ENCODE measurements around the gene SH3RF3.

SH3RF3 gene

DNA sequence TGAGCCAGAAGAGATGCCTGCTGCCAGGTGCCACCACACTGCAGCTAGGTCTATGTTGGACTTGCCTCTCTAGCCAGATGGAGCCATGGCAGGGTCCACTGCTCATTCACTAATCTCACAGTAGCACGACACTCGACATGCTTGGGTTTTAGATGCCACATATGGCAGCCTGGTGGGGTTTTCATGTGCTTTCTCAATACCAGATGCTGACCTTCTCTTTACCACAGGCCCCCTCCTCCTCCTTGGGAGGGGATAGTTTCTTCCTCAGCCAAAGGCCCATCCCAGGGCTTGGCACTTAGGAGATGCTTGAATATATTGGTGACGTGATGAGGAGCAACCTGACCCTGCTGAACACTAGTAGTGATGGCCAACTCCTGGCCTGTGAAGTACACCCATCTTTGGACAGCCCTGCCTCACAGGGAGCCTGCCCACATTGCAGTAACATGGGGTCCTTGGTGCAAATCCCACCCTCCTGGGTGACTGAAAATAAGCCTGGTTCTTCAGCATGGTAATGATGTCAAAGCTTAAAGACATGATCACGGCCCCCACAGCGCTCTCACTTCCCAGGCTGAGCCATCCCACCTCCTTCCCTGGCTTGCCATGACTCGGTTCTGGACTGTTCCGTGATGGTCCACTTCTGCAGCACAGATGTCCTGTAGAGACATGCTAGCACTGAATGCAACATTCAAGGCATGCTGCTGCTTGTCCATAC lies 227.5 kb downstream of the SH3RF3 start:
- DNase-seq, result no peak

DNA sequence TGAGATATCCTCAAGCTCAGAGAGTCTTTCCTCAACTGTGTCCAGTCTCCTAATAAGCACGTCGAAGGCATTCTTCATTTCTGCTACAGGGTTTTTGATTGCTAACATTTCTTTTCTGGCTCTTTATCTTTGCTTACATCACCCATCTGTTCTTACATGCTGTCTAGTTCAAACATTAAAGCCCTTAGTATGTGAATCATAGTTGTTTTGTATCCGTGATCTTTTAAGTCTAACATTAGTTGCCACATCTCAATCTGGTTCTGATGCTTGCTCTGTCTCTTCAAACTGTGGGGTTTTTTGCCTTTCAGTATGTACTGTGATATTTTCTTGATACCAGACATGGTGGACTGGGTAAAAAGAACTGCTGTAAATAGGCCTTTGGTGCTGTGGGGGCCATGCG lies 235.2 kb downstream of the SH3RF3 start:
- DNase-seq, result no peak

DNA sequence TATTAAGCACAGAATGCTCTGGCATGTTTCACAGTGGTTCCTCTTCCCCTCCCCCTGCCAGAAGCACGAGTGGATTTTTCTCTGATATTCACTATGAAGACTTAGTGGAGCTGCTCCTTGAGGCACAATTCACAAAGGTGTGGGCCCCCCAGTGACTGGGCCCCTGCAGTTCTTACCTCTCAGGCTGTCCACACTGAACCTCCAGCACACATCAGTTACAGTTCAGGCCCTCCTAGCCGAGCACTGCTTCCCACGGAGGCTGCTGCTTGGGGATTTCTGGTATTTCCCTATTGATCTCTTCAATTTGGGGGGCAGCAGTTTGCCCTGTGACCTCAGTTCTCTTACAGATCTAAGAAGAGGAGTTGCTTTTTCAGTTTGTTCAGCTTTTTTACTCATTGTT lies 236.1 kb downstream of the SH3RF3 start:
- DNase-seq, result no peak

DNA sequence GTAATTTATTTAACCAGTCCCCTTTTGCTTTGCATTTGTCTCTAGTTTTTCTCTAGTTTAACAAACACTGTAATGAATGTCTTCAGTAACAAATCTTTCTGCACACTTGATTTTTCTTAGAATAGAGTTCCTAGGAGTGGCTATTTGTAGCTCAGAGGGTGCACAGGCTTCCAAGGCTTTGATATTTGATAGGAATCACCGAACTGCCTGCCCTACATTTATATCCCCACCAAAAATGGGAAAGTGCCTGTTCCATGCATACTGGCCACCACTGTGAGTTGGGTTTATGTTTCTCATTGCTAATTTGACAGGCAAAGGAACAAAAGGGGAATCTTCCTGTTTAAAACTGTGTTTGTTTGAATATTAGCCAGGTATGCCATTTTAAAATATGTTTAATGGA lies 238.7 kb downstream of the SH3RF3 start:
- no peak for DNase-seq

DNA sequence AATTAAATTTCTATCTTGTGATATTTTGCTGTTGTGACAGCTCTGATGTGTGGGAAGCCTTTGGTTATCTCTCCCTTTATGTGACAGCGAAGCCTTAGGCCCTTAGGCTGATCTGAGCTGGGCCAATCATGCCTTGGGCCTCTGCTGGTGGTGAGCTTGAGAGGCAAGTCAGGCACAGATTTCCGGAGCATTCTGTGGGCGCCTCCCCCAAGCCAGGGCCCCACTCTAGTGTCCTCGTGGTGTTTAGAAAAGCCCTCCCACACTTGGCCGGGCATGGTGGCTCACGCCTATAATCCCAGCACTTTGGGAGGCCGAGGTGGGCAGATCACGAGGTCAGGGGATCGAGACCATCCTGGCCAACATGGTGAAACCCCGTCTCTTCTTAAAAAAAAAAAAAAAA lies 239.8 kb downstream of the SH3RF3 start:
- no peak for DNase-seq

DNA sequence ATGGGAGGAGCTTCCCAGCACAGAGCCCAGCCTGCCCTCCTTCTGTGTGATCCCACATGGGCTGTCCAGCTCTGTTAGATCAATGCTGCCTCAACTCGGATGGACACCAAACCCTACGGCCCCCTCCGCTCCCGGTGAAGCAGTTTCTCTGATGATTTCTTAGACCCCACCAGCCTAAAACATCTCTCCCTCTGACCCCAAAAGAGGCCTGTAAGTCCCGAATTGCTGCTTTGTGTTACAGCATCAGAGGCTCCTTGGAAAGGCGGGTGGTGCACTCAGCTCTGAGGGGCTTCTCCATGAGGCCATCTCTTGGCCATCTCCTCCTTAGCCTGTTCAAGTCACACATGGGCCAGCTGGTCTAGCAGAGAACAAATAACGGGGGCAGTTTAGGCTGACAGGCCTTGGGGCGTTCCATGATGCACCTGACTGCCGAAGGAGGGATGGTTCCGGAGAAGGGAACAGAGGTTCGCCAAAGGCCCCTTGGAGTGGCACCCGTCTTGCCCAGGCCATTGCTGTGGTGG lies 240.7 kb downstream of the SH3RF3 start:
- DNase-seq, result no peak

DNA sequence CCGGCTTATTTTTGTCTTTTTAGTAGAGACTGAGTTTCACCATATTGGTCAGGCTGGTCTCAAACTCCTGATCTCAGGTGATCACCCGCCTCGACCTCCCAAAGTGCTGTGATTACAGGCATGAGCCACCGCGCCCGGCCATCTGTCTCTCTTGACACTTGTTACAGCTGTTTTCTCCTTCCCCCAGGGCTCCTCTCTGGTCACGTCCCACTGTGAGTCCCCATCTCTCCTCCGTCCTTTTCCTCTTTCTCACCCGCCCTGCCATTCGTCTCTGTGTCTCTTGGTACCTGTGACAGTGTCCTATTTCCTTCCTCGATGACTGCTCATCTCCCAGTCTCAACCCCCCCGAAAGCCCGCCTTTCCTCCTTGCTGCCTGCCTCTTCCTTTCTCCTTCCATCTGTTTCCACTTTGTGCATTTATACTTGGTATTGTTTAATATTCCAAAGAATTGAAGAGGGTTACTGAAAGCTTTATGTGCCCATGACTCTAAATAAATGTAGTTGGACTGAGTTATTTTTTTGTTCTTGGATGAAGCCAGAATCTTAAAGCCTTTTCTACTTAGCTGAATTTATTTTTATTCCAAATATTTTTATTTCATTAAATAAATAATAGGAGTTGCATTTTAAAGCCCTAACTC lies 241.5 kb downstream of the SH3RF3 start:
- DNase-seq, result no peak

DNA sequence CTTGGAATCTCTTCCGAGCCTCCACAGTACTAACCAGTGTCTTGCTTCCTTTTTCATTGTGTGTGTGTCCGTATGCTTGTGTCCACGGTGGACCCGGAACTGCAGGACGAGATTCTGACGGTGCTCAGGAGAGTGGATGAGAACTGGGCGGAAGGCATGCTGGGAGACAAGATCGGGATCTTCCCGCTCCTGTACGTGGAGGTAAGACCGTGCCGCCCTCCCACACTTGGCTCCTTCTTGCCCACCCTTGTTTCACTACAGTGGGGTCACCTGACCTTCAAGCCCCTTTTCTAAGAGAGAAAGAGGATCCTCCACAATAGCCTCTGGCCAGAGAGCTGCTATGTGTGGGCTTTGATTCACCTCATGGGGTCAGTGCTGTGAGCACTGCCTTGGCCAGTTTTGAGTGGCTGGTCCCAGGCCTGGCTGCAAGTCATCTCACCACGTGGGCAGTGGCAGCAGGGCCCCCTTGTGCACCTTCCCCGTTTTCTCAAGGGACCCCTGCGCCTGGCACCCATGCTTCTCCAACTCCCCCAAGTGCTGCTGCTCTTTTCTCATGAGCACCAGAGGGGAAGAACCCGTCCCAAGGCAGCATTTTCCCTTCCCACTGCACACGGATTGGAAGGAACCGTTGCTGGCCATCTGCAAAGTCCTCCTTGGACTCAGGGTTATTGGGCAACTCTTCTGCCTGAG lies 242.6 kb downstream of the SH3RF3 start:
- DNase-seq, result no peak

DNA sequence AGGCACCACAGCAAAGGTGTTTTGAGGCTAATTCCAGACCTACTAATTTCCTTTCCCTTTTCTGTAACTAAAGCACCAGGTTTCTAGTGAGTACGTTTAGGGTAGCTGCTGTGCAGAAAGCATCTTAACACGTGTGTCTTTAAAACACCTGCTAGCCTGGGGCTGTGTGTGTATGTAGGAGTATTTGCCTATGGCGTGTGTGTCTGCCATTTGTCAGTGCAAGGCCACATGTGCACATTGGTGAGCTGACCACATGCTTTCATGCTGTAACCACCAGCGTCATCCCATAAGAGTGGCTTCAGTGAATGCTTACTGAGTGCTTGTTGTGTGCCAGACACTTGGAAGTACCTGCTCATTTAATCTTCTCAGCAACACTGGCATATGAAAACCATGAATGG lies 243.2 kb downstream of the SH3RF3 start:
- DNase-seq, result no peak

DNA sequence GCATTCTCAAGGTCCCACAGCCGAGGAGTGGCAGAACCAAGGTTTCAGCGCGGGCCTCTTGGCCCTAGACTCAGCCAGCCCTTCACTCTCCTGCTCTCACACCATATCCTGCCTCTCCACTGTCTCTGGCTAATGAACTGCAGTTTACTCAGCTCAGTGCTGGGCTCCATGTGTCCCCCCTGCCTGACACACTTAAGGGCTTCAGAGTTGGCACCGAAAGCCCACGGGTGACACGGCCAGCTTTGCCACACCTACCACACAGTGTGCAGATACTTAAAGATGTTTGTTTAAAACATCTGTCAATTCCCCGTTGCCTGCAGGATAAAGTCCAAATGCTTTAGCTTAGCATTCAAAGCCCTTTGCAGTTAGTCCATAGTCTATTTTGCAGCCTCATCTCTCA lies 243.6 kb downstream of the SH3RF3 start:
- DNase-seq, result no peak

DNA sequence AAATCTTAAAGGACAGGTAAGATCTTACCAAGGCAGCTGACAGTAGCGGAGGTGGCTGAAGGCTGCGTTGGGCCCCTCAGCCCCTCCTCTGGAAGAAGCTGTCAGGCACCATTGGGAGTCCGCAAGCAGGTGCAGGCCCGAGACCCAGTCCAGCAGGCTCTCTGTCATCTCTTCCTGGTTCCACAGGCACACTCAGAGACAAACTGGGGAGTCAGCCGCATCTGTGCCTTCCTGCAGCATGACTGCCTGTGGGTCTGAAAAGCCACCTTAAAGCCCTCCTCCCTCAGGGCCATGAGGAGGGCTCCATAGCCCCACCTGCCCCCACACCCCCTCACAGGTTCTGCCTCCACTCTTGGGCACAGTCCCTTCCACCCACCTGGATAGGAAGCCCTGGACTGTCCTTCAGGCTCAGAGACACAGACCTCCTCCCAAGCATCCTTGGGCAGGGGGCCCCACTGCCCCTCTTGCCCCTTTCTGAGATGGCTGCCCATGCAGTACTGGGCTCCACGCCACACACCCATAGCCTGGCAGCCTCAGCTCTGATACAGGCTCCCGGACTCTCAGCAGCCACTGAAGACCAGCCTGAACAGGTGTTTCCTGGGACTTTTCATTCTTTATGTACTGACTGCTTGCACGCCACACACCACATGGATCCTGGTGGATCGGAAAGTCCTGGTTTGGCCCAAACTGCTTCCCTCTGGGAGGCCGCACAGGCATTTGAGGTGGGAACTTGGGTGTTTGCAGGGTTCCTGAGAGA lies 245.0 kb downstream of the SH3RF3 start:
- no peak for DNase-seq

DNA sequence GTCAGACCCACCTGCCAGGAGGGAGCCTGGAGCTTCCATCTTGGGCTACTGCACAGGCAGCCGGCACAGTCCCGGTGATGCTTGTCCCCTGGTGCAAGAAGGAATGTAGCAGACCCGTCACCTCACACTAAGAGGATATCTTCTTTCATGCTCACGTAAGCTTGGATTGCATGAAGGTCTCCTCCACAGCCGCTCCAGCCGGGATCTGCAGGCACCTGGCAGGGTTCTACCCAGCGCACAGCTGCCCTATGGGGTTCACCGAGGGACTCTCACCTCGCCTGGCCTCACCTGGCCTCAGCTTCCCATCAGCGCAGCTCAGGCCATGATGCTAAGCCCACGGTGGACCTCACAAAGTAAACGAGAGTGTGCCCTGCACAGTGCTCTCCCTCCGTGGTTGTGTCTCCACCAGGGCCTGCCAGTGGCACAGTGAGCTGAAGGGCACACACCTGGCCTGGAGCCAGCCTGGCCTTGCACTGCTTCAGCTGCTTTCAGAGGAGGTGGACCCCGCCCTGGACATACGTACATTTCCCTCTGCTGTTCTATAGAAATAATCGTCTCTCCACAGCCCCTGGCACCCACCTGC lies 245.6 kb downstream of the SH3RF3 start:
- no peak for DNase-seq

DNA sequence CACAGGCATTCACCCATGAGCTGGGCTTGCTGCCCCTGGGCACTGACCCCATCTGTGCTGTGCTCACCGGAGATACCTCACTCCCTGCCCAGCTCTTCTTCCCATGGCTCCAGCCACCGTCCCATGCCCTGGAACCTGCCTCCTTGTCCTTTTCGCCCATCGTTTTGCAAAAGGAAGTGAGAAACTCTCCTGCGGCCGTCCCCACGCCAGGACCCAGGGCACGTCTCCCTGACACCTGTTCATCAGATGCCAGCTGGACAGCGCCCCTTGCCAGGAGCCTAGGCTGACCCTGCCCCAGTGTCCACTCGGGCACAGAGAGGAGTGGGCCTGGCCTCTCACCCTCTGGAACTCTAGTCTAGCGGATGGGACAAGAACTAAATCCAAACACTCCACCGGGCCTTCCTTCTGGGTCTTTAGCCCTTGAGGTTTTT lies 246.1 kb downstream of the SH3RF3 start:
- DNase-seq, result no peak

DNA sequence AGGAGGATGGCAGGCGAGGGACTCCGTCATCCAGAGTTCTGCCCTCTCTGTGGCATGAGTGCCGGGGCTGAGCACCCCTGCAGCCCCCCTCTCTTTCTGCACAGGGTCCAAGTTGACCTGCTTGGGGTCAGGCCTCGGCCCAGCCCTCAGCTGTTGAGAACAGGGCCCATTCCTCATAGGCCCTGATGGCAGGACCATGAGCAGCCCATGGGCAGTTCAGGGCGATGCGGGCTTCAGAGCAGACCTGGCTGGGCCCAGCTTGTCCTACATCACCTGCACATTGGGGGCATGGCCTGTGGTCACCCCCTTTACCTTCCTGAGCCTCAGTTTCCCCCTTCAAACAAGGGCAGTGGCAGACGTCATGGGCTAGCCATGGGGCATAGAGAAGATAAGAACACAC lies 246.7 kb downstream of the SH3RF3 start:
- DNase-seq, result no peak

DNA sequence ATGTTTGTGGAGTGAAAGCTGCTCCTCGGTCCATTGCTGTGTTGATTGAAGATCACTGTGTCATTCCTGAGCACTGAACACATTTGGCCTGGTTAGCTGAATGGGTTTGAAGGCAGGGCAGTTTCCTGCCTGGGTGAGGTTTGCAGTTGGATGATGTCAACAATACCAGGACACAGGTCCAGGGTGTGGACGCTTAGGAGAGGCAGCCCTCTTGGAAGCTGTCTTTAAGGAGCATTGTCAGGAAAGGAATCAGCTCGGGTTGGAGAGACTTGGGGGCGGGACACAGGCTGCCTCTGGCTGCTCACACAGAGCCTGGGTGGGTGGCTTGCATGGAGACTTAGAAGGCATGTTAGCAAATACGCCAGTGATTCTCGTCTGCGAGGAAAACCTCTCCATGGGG lies 247.1 kb downstream of the SH3RF3 start:
- no peak for DNase-seq

DNA sequence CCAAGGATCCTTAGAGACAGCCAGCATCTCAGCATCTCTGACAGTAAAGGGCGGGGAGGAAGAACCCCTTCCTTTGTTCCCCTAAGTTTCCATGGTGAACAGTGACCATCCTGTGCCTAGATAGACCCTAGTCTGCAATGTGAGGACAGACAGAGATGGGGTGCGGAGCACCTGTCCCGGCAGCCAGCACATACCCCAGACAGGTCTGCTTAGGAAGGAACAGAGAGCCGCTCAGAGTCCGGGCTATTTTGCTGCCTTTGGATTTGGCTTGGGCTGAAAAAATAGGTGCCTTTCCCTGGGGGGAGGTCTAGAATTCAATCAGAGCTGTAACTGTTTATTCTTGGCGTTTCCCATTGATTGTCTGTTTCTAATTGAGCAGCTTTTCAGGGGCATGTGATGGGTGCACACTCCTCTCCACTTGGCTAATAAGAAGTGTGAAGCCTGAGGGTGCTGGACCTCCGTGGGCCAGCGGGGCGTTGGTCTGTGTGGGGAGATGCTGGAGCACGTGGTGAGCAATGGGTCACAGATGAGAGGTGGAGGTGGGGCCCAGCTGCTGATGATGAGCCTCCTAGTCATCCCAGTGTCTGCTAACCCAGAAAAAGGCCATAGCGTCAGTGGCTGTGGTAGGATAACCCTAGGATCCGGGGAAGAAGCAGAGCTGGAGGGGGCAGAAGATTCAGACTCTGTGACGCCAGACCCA lies 247.9 kb downstream of the SH3RF3 start:
- no peak for DNase-seq

DNA sequence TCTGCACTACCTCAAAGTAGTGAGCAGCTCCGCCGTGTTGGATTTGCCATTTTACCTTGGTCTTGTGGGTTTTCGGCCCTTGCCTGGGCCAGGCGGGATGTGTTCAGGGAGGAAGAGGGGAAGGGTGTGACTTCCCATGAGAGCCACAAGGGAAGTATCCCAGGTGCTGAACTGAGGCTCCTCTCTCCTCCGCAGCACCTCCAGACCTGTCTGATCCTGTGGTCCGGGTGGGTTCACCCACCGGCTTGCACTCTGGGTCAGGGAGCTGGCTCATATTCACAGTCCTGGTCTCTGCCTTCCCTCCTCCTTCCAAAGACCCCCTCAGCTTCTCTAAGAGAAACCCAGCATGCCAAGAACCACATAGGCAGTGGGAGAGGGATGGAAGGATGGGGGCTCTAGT lies 249.0 kb downstream of the SH3RF3 start:
- no peak for DNase-seq

DNA sequence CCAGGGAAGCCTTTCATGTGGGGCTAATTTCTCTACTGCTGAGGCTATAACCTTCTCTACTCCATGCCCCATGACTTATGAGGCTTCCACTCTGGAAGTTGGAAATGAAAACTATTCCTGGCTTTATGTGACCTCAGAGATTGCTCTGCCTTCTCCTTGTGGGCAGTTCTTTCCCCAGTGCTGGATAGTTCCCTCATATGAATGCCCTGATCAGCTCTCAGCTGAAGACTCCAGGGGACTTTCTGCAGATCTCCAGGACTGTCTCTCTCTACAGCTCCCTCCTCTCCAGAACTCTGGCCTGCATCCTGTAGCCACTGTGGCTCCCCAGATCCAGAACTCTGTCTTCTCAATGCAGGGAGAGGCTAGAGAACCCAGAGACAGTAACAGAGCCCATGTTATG lies 249.7 kb downstream of the SH3RF3 start:
- DNase-seq, result no peak

DNA sequence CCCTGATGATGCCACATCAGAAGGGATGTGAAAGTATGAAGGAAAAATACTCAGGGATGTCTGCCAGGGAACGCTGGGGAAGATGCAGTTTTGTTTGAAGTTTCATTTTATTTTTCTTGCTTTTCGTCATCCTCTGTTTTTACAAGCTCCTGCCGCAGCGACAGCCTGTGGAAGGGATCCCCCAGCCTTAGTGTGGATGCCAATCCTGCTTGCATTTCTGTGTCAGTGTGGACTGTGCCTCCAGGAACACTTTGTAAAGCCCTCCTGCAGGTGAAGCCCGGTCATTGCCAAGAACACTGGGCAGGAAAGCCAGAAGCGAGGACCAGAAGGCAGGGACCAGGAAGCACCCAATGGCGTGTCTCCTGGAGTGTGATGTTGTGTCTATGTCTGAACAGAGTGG lies 250.5 kb downstream of the SH3RF3 start:
- DNase-seq, result no peak

DNA sequence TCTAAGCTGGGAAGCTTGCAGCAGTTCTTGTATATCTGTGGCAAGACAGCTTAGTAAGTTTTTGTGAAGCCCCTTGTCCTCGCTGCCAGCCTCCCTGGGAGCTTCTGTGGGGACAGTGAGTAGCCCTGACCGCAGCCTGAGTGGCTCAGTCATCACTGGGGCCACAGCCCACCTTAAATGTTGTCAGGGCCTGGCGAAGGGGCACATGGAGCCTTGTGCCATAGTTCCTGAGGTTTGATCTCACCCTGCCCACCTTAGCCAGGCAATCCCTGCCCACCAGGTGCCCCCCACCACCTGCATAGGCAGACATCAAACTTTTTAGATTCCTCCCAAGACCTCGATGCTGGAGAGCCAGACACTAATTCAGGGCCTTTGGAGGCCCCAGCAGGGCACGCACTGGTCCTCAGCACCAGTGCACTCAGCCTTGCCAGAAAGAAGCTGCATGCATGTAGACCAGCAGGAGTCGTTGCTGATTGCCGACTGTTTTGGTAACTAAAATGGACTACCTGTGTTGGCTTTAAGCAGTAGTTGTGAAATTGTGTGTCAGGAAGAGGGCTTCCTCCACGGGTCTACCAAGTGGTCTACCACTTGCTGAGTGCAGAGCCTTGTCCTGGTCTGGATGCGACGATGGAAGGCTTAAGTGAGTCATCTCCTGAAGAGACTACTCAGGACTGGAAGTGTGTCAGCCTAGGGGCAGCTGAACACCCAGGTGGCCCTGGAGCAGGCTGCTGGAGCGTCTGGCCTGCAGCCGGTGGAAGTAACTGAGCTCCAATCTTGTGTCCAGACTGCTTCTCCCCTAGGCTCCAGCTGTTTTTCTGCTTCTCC lies 251.7 kb downstream of the SH3RF3 start:
- DNase-seq, result no peak

DNA sequence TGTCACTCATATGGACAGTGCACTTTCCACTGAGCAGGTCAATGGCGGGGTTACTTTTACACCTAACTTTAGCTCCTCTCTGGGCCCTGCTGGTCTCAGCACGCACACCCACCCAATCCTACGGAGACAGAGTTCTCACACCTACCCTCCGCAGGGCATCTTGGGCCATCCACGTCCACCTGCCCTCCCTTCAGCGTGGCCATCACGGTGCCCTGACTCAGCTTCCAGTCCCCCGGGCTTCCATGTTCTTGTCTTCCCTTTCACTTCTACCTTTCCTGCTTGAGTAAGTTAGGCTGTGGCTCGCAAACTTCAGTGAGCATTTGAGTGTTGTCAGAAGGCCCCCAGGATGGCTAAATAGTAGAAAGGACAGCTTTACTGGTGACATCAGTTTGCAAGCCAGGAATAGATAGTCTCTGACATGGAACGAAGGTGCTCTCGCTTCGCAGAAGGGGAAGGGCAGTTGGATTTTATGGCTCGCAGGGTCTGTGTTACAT lies 252.4 kb downstream of the SH3RF3 start:
- no peak for DNase-seq

Measured in NCI-H1417 (cell line).